Camera-type eye (tissue), 1 donor: Measurements from ENCODE around the gene ZBTB11. TPM values are rescaled to one million over a fixed set of nuclear protein-coding genes. Genes with fewer than 3 reads are reported as not detected.

Experiments
- total RNA-seq: library from RNA; depleted of rRNA; stranded (reverse); fragments of >200 nt; gene quantifications from one replicate; pipeline ENCODE4 v1.2.3, GENCODE V29; 2014

Gene ZBTB11
- 55.8 TPM for total RNA-seq

GRCh38 chr3:101676765-101677435 is at the start of gene ZBTB11:
TSS of gene ZBTB11 (minus strand) at chr3:101677132. CDS start at chr3:101676914, 218 bp downstream.

GRCh38 chr3:101724329-101725193 is 47.6 kb upstream of the ZBTB11 start, which contains the start of gene CEP97:
TSS of gene CEP97 (plus strand) at chr3:101724614. CDS start at chr3:101724677, 63 bp downstream.

Other genes starting within 250 kb of the ZBTB11 start
- 102 TPM for gene SENP7, start 163.9 kb downstream of the ZBTB11 start, total RNA-seq
- gene TRMT10C, start 115.3 kb downstream of the ZBTB11 start, total RNA-seq, result 33.7 TPM
- gene PCNP, start 103.0 kb downstream of the ZBTB11 start, total RNA-seq, result 167 TPM
- gene RPL24, start 9.6 kb upstream of the ZBTB11 start, total RNA-seq, result 920 TPM
- gene CEP97, start 47.5 kb upstream of the ZBTB11 start, total RNA-seq, result 51.5 TPM
- 15.0 TPM for gene NXPE3, start 102.1 kb upstream of the ZBTB11 start, total RNA-seq
- gene NFKBIZ, start 172.4 kb upstream of the ZBTB11 start, total RNA-seq, result 18.6 TPM